NCI-H526 treated with DMSO at 0.1 percent for 48 hours (cell line): ENCODE results near the gene HOMER3.

Experiments
- DNase-seq: peaks from one replicate; lab custom pipeline; 2025; lab: John Stamatoyannopoulos, UW

HOMER3 gene

GRCh38 chr19:18900700-18901481 is 40.1 kb downstream of the HOMER3 start:
- no peak for DNase-seq

- DNase-seq: no peak
Measured at GRCh38 chr19:18899624-18900560, 41.1 kb downstream of the HOMER3 start.

- DNase-seq: no peak
Measured at GRCh38 chr19:18898607-18899408, 42.2 kb downstream of the HOMER3 start.

GRCh38 chr19:18898081-18898606 is 42.9 kb downstream of the HOMER3 start:
- no peak for DNase-seq

GRCh38 chr19:18897094-18898029 is 43.7 kb downstream of the HOMER3 start:
- no peak for DNase-seq

- no peak for DNase-seq
Measured at GRCh38 chr19:18896421-18896841, 44.6 kb downstream of the HOMER3 start.

- no peak for DNase-seq
Measured at GRCh38 chr19:18895824-18896341, 45.1 kb downstream of the HOMER3 start, which contains the start of gene CERS1. Gene CERS1, minus strand, starts transcription at chr19:18896158. Its CDS starts 86 bp downstream, at chr19:18896072.

GRCh38 chr19:18895038-18895823 is 45.8 kb downstream of the HOMER3 start:
- DNase-seq: no peak

- no peak for DNase-seq
Measured at GRCh38 chr19:18894254-18895037, 46.6 kb downstream of the HOMER3 start.

- no peak for DNase-seq
Measured at GRCh38 chr19:18893587-18894253, 47.3 kb downstream of the HOMER3 start.

- no peak for DNase-seq
Measured at GRCh38 chr19:18889949-18890745, 50.9 kb downstream of the HOMER3 start.

- DNase-seq: no peak
Measured at GRCh38 chr19:18886972-18887371, 54.0 kb downstream of the HOMER3 start.

GRCh38 chr19:18883526-18884304 is 57.3 kb downstream of the HOMER3 start:
- no peak for DNase-seq

- no peak for DNase-seq
Measured at GRCh38 chr19:18881491-18881890, 59.5 kb downstream of the HOMER3 start.

GRCh38 chr19:18879579-18880373 is 61.2 kb downstream of the HOMER3 start:
- peak; percentile 52 for DNase-seq
